IMR-90 (cell line): ENCODE measurements around the gene NKAIN4.

Experiments
- BHLHE40 ChIP-seq: fragments of 150-350 bp; IDR thresholded peaks from 2 replicates; pipeline ENCODE4 v1.6.1; 2016; ENCODE audit warnings: mild to moderate bottlenecking, low read depth, low read length
- CEBPB ChIP-seq: IDR thresholded peaks from 2 replicates; pipeline ENCODE4 v1.6.1; 2012; ENCODE audit warnings: low read depth, low read length, improper control_type of control experiment
- CTCF ChIP-seq: conservative IDR thresholded peaks from 2 replicates; pipeline ENCODE4 v1.5.1; 2012; ENCODE audit warnings: mild to moderate bottlenecking, low read depth, low read length, improper control_type of control experiment
- ELK1 ChIP-seq: fragments of 150-350 bp; IDR thresholded peaks from 2 replicates; pipeline ENCODE4 v1.6.1; 2016; ENCODE audit warnings: low read depth, mild to moderate bottlenecking, low read length, moderate library complexity, borderline replicate concordance
- FOS ChIP-seq: fragments of 150-350 bp; IDR thresholded peaks from 2 replicates; pipeline ENCODE4 v1.6.1; 2016; ENCODE audit warnings: low read depth, low read length
- MXI1 ChIP-seq: IDR thresholded peaks from 2 replicates; pipeline ENCODE4 v1.6.1; 2012; ENCODE audit warnings: low read depth, mild to moderate bottlenecking, low read length, moderate library complexity, borderline replicate concordance
- POLR2A ChIP-seq: IDR thresholded peaks from 2 replicates; pipeline ENCODE4 v1.6.1; 2012; ENCODE audit warnings: mild to moderate bottlenecking, low read depth, low read length
- RAD21 ChIP-seq: IDR thresholded peaks from 2 replicates; pipeline ENCODE4 v1.6.1; 2012; ENCODE audit warnings: low read length, improper control_type of control experiment
- RCOR1 ChIP-seq: IDR thresholded peaks from 2 replicates; pipeline ENCODE4 v1.6.1; 2012; ENCODE audit warnings: mild to moderate bottlenecking, low read length, improper control_type of control experiment; ENCODE audit not compliant: insufficient replicate concordance
- RFX5 ChIP-seq: IDR thresholded peaks from 2 replicates; pipeline ENCODE4 v1.8.0; 2012; ENCODE audit warnings: low read depth, mild to moderate bottlenecking, low read length, moderate library complexity
- SMC3 ChIP-seq: fragments of 150-350 bp; IDR thresholded peaks from 2 replicates; pipeline ENCODE4 v1.6.1; 2016; ENCODE audit warnings: low read depth, mild to moderate bottlenecking, antibody characterized with exemption, low read length, moderate library complexity
- USF2 ChIP-seq: fragments of 150-350 bp; IDR thresholded peaks from 2 replicates; pipeline ENCODE4 v1.6.1; 2017; ENCODE audit warnings: mild to moderate bottlenecking, antibody characterized with exemption, low read length, low read depth

- no peak for TF ChIP-seq BHLHE40
- TF ChIP-seq POLR2A: no peak
- no peak for TF ChIP-seq ELK1
- no peak for TF ChIP-seq MXI1
- no peak for TF ChIP-seq USF2
- TF ChIP-seq CTCF: no peak
- TF ChIP-seq RAD21: no peak
- no peak for TF ChIP-seq RCOR1
- TF ChIP-seq SMC3: no peak
- TF ChIP-seq CEBPB: 0 out of 2 replicates have a peak, but pooled peaks have one; percentile 14
- TF ChIP-seq RFX5: no peak
- TF ChIP-seq FOS: no peak
These were observed 59.5 kb downstream of the NKAIN4 start for GRCh38 chr20:63194797-63195173.
